HCT116 (cell line): ENCODE results near the gene ATP8B4.

ENCODE experiments used
- CTCF ChIP-seq, 3 experiments: fragments of 200-600 bp in 1 of 3; sonication (generic) in 1 of 3; IDR thresholded peaks in 2 of 3; conservative IDR thresholded peaks in 1 of 3; 2 replicates each; pipeline ENCODE4 v1.5.1; 2012 to 2017; ENCODE audit warnings: low read depth in 2 of 3, low read length in 2 of 3, antibody characterized with exemption in 1 of 3, borderline replicate concordance in 1 of 3, control low read depth in 1 of 3, mild to moderate bottlenecking in 1 of 3, mixed read lengths in 1 of 3, mixed run types in 1 of 3, moderate library complexity in 1 of 3; ENCODE audit not compliant: insufficient read depth in 1 of 3
- ELF1 ChIP-seq: IDR thresholded peaks from 2 replicates; pipeline ENCODE4 v1.6.1; 2012; ENCODE audit warnings: low read depth, borderline replicate concordance

DNA sequence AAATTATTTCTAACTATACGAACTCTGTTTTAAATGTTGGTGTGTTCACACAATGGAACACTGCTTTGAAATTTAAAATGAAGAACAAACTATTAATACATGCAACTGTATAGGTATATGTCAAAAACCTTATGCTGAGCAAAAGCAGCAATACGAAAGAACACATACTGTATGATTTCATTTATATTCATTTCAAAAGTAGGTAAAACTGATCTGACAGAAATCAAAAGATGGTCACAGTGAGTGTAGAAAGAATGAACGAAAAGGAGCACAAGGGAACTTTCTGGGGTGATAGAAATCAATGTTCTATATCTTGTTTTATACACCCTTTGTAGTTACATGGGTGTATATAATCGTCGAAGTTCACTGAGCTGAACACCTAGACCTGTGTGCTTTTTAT is 12.6 kb downstream of the ATP8B4 start:
- TF ChIP-seq CTCF (IDR thresholded peaks at IDR 0.05 in 2 of 3, conservative IDR thresholded peaks at IDR 0.05 in 1 of 3; ENCODE audit: borderline replicate concordance in 1 of 3, insufficient read depth in 1 of 3, low read depth in 2 of 3, low read length in 2 of 3) (no peak), ELF1 (no peak)
